Measurements from ENCODE around the gene SFTPD. TPM values are rescaled to one million over a fixed set of nuclear protein-coding genes. Genes with fewer than 3 reads are reported as not detected.
A peak's percentile ranks its signal among the peaks of the same experiment; 100 is the strongest.

The SFTPD gene
- polyA plus RNA-seq, 12 donors = 0.52 to 2.4 (median 1.2) TPM; not detected in 2

- no peak for DNase-seq
Observed at GRCh38 chr10:79946271-79947082, 2.4 kb downstream of the SFTPD start.

GRCh38 chr10:79944428-79945395, 4.2 kb downstream of the SFTPD start:
- no peak for DNase-seq

GRCh38 chr10:79943871-79944270, 5.0 kb downstream of the SFTPD start:
- no peak for DNase-seq

- DNase-seq = no peak
Observed at GRCh38 chr10:79942261-79943185, 6.4 kb downstream of the SFTPD start.

GRCh38 chr10:79941585-79942210, 7.2 kb downstream of the SFTPD start:
- DNase-seq = no peak

- DNase-seq = no peak
Observed at GRCh38 chr10:79941146-79941545, 7.8 kb downstream of the SFTPD start.

- DNase-seq = no peak
Observed at GRCh38 chr10:79940431-79940830, 8.5 kb downstream of the SFTPD start.

- DNase-seq = no peak
Observed at GRCh38 chr10:79939969-79940368, 8.9 kb downstream of the SFTPD start.

GRCh38 chr10:79938728-79939406, 10.0 kb downstream of the SFTPD start:
- peak; percentile 30 for DNase-seq

- peak; percentile 28 for DNase-seq
Observed at GRCh38 chr10:79937701-79938151, 11.2 kb downstream of the SFTPD start.

- DNase-seq = no peak
Observed at GRCh38 chr10:79936625-79937615, 12.0 kb downstream of the SFTPD start.

GRCh38 chr10:79933961-79934360, 14.9 kb downstream of the SFTPD start:
- no peak for DNase-seq

- DNase-seq = no peak
Observed at GRCh38 chr10:79932841-79933379, 16.0 kb downstream of the SFTPD start.

GRCh38 chr10:79932307-79932706, 16.6 kb downstream of the SFTPD start:
- DNase-seq = no peak

GRCh38 chr10:79930751-79931150, 18.2 kb downstream of the SFTPD start:
- DNase-seq = no peak

GRCh38 chr10:79930267-79930666, 18.6 kb downstream of the SFTPD start:
- no peak for DNase-seq

GRCh38 chr10:79929409-79929904, 19.4 kb downstream of the SFTPD start:
- DNase-seq = peak; percentile 74

GRCh38 chr10:79928028-79928583, 20.8 kb downstream of the SFTPD start:
- DNase-seq = no peak

Data from muscle of arm (tissue), 12 donors.